SK-MEL-5 (cell line): Measurements from ENCODE around the gene LRRFIP2. TPM values are rescaled to one million over a fixed set of nuclear protein-coding genes. Genes with fewer than 3 reads are reported as not detected.

ENCODE experiments used
- DNase-seq: peaks from one replicate; pipeline ENCODE4 v3.0.0-alpha.2; 2016; ENCODE audit warnings: low read depth, low spot score
- in situ Hi-C: cut with HindIII; loops from 2 replicates; pipeline ENCODE4 v1.10.0; 2016; ENCODE audit warnings: low sequenced_read_pairs, high pct_unique_total_duplicates, low pct_unique_long_range_greater_than_20kb
- small RNA-seq, 2 experiments: library from RNA; depleted of rRNA; stranded (forward); fragments of <200 nt; gene quantifications; one replicate each; pipeline ENCODE3, GENCODE V24; 2014
- total RNA-seq: library from RNA; depleted of rRNA; stranded (reverse); fragments of >200 nt; shearing (Covaris generic); gene quantifications from 2 replicates; pipeline ENCODE4 v1.2.3, GENCODE V29; 2014; rRNA removed

The LRRFIP2 gene
- total RNA-seq, 1 experiment from 2014 or later: 54.5 TPM

- in situ Hi-C loops: no loop called here
These were observed 148.6 kb downstream of the LRRFIP2 start for GRCh38 chr3:37025561-37026335.

DNA sequence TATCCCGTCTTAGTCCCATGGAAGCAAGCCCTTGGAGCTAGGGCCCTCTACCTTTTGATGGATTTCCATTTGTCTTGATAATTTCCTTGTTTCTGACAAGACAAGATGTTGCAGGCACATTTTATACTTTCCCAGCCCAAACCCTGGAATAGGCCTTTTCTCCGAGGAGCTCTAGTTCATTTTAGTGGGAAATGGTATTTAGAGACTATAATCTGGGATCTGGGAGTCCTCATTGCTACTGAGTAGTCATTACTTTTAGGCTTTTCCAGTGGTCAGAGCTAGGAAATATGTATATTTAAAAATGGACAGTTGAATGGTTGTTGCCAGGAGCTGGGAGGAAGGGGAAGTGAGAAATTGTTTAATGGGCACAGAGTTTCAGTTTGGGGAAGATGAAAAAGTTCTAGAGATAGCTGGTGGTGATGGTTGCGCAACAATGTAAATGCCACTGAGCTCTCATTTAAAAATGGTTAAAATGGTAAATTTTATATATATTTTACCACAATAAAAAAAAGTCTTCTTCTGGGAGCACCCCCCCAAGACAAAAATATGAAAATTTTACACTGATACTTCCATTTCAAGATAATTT lies 149.5 kb downstream of the LRRFIP2 start:
- DNase-seq: no peak
- in situ Hi-C loops: no loop called here

More at GRCh38 chr3:37025561-37026335, 148.6 kb downstream of the LRRFIP2 start:
- no peak for DNase-seq

DNA sequence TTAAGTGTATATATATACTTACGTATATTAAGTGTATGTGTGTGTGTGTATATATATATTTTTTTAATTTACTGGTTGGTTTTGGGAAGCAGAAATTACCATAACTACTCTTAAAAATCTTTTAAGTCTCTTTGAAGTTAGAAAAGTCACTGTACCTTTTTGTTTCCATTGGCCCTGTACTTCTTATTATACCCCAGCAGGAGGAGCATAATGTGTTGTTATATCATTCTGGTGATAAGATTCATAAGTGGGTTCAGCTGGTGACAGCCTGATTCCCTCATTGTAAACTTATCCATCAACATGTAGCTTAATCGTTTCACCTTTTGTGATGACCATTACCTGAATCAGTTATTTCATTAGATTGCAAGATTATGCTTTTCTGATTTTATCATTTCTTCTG lies 150.3 kb downstream of the LRRFIP2 start:
- in situ Hi-C loops: no loop called here

GRCh38 chr3:37017683-37018082 lies 156.7 kb downstream of the LRRFIP2 start:
- no peak for DNase-seq
- in situ Hi-C loops: no loop called here

More for the DNA sequence above, 150.3 kb downstream of the LRRFIP2 start:
- DNase-seq: peak; percentile 7

DNA sequence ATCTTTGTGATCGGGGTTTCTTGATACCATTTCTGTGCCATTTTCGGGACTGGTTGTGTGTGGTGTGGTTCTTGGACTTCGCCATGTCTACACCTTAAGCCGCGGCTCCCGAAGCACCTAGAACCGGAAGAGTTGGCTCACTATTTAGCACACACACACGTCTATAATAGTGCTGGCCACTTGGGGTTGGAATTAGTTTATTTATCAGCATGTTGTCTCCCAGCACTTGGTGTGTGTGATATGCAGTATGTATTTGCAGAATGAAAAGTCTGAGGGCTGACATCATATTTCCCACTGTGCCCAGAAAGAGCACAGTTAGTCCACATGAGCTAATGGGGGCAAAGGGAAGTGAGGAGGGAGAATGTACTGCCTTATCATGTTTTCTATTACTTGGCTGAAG lies 157.5 kb downstream of the LRRFIP2 start:
- in situ Hi-C loops: no loop called here
- no peak for DNase-seq

GRCh38 chr3:37015642-37016041 lies 158.7 kb downstream of the LRRFIP2 start:
- DNase-seq: no peak
- in situ Hi-C loops: no loop called here

- in situ Hi-C loops: no loop called here
- DNase-seq: no peak
These were observed 159.8 kb downstream of the LRRFIP2 start for GRCh38 chr3:37014620-37015019.

Small RNA genes lying within 50 kb of the gene (small RNA-seq; reads per million reads assigned to genes)
- gene RF00019 (0 reads per million in 2 experiments), gene RNU6-1301P (0 reads per million in 2 experiments)

Other genes starting within 250 kb of the LRRFIP2 start
- 4.0 and 5.6 TPM in 2 replicates for gene TRANK1, start 229.5 kb downstream of the LRRFIP2 start, total RNA-seq
- 11.6 and 15.8 TPM in 2 replicates for gene EPM2AIP1, start 181.5 kb downstream of the LRRFIP2 start, total RNA-seq
- gene MLH1, start 181.1 kb downstream of the LRRFIP2 start, total RNA-seq: 55.8 and 71.9 TPM in 2 replicates
- 83.4 and 98.9 TPM in 2 replicates for gene GOLGA4, start 68.7 kb upstream of the LRRFIP2 start, total RNA-seq